ENCODE data around the gene AFAP1L1.

- TF ChIP-seq CTCF (conservative IDR thresholded peaks at IDR 0.05; ENCODE audit: low read depth, low read length) (no peak), EZH2phosphoT487 (IDR thresholded peaks at IDR 0.05; ENCODE audit: borderline replicate concordance, low read length) (no peak)
Observed at GRCh38 chr5:149310947-149311658, 39.4 kb downstream of the AFAP1L1 start.
